ENCODE data around the gene CDYL. TPM values are rescaled to one million over a fixed set of nuclear protein-coding genes. Genes with fewer than 3 reads are reported as not detected.

The CDYL gene
- total RNA-seq, 4 donors from 2014 or later, result 27.7 to 37.0 (median 33.1) TPM

DNA sequence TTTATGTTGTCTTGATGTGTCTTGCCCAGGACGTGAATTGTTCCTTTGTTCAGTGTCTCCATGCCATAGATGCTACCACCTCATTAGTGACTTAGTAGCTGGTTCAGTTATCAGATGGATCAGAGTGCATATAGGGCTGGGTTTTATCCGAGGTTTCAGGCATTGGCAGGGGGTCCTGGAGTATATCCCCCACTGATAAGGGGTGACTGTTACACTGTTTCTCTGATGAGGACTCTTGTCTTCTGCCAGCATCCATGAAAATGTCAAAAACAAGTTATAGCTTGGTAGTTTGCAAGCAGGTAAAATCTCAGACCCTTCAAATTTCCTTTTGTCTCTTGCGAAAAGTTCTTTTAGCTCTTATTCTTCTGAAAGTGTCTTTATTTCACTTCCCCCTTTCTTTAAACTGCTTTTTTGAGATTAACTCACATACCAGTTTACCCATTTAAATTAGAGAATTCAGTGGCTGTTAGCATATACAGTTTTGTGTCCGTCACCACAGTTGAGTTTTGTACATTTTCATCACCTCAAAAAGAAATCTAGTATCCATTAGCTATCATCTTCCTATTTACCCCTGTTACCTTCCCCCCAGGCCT lies 109.2 kb downstream of the CDYL start:
- TF ChIP-seq, protein P1, sequence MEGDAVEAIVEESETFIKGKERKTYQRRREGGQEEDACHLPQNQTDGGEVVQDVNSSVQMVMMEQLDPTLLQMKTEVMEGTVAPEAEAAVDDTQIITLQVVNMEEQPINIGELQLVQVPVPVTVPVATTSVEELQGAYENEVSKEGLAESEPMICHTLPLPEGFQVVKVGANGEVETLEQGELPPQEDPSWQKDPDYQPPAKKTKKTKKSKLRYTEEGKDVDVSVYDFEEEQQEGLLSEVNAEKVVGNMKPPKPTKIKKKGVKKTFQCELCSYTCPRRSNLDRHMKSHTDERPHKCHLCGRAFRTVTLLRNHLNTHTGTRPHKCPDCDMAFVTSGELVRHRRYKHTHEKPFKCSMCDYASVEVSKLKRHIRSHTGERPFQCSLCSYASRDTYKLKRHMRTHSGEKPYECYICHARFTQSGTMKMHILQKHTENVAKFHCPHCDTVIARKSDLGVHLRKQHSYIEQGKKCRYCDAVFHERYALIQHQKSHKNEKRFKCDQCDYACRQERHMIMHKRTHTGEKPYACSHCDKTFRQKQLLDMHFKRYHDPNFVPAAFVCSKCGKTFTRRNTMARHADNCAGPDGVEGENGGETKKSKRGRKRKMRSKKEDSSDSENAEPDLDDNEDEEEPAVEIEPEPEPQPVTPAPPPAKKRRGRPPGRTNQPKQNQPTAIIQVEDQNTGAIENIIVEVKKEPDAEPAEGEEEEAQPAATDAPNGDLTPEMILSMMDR (IDR thresholded peaks at IDR 0.05; ENCODE audit: low read depth), result no peak

- TF ChIP-seq, protein P1 (IDR thresholded peaks at IDR 0.05; ENCODE audit: low read depth), result no peak
Observed at GRCh38 chr6:4888841-4889240, 112.6 kb downstream of the CDYL start.

DNA sequence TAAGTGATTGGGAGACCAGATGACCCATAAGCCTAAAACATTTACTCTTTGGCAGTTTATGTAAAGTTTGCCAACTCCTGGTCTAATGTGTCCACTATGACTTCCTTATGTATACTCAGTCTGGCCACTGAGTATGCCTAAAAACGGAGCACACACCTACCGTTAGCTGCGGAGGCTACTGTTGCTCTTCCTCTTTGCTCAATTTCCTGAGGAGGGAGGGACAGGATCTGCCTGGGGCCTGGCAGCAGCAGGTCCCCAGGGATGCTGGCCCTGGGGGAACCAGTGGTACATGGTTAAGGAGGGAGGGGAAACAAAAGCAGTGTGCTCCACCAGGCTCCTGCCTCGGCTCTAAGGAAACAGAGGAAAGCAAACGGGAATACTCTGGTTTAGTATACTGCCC lies 113.5 kb downstream of the CDYL start:
- TF ChIP-seq, protein P1 (IDR thresholded peaks at IDR 0.05; ENCODE audit: low read depth), result no peak

DNA sequence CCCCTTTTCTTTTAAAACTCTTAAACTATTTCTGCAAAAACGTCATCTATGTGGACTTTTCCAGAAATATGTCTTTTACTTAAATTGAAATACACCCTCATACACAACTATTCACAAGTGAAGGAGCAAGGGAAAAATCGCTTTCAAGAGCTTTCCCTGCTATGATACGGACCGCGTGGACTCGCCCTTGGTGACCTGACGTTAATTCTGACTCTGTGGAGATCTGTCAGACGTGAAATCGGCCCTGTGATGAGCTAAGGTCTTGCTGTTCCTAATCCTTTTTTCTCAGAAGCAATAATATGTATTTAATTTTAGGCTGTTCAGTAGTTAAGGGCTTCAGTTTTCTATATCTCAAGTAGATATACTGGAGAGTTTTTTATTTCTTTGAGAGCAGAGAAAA lies 114.0 kb downstream of the CDYL start:
- TF ChIP-seq, protein P1 (IDR thresholded peaks at IDR 0.05; ENCODE audit: low read depth), result no peak

GRCh38 chr6:4890627-4891026 lies 114.4 kb downstream of the CDYL start:
- TF ChIP-seq, protein P1 (IDR thresholded peaks at IDR 0.05; ENCODE audit: low read depth), result no peak

GRCh38 chr6:4891141-4891540 lies 114.9 kb downstream of the CDYL start:
- TF ChIP-seq, protein P1 (IDR thresholded peaks at IDR 0.05; ENCODE audit: low read depth), result no peak

- TF ChIP-seq, protein P1 (IDR thresholded peaks at IDR 0.05; ENCODE audit: low read depth), result no peak
Observed at GRCh38 chr6:4892785-4893485, 116.7 kb downstream of the CDYL start.

All from subcutaneous adipose tissue (tissue), 4 donors.